ENCODE measurements around the gene LTB4R. TPM values are rescaled to one million over a fixed set of nuclear protein-coding genes. Genes with fewer than 3 reads are reported as not detected.

LTB4R gene
- total RNA-seq, 2 experiments from 2014 or later, result 11.6 to 11.7 TPM

DNA sequence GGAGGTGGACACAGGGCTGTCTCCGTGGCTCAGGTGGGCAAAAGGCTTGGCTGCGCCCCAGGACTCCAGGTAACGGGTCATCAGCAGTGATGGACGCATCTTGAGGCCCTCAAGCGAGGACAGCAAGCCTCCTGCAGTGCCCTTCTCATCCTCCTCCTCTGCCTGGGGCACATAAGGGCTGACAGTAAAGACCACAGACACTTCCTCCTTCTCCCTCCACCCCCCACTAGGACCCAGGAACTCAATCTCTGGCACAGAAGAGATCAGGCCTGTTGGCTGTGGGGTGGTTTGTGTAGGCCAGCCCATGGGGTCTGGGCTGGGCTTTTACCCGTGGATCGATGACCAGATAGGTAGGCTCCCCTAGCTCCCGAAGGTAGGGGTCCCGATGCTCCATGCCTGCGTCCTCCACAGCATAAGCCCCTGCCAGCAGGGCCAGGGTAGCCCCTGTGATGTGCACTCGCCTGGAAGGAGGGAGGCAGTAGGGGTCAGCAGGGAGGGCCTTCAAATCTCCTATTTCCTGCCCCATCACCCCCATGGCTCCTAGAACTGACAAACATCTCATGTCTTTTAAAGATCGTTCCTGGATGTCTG lies 17.9 kb downstream of the LTB4R start:
- TF ChIP-seq, protein P1, sequence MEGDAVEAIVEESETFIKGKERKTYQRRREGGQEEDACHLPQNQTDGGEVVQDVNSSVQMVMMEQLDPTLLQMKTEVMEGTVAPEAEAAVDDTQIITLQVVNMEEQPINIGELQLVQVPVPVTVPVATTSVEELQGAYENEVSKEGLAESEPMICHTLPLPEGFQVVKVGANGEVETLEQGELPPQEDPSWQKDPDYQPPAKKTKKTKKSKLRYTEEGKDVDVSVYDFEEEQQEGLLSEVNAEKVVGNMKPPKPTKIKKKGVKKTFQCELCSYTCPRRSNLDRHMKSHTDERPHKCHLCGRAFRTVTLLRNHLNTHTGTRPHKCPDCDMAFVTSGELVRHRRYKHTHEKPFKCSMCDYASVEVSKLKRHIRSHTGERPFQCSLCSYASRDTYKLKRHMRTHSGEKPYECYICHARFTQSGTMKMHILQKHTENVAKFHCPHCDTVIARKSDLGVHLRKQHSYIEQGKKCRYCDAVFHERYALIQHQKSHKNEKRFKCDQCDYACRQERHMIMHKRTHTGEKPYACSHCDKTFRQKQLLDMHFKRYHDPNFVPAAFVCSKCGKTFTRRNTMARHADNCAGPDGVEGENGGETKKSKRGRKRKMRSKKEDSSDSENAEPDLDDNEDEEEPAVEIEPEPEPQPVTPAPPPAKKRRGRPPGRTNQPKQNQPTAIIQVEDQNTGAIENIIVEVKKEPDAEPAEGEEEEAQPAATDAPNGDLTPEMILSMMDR (IDR thresholded peaks at IDR 0.05), result no peak
- Mint-ChIP-seq H3K9me3 (no peaks in the 10 kb centered on the region), H3K27me3 (peaks cover 18% of the 10 kb centered on the region), H3K27ac (peak overlapping the region; percentile 61), H3K4me3 (no peak overlapping the region), H3K36me3 (ENCODE audit: low read depth) (no peaks in the 10 kb centered on the region), H3K4me1 (ENCODE audit: low read depth) (peaks cover 40% of the 10 kb centered on the region)
- DNase-seq (no peak), ATAC-seq (no peak)
- intact Hi-C loops (cut with micrococcal nuclease), result no loop called here
- CTCF ChIA-PET, result interaction anchor here (0.8 to 8.8 kb wide), 7 partner anchors 8 to 112 kb away, joined by 3 to 155 read pairs (median 9); partner anchors contain the start of genes CIDEB, LTB4R, LTB4R2 and RIPK3
- POLR2A ChIA-PET, result interaction anchor here (0.7 to 8.5 kb wide), 3 partner anchors 11 to 101 kb away, joined by 3 to 82 read pairs (median 4); partner anchors contain the start of genes CBLN3 and KHNYN

DNA sequence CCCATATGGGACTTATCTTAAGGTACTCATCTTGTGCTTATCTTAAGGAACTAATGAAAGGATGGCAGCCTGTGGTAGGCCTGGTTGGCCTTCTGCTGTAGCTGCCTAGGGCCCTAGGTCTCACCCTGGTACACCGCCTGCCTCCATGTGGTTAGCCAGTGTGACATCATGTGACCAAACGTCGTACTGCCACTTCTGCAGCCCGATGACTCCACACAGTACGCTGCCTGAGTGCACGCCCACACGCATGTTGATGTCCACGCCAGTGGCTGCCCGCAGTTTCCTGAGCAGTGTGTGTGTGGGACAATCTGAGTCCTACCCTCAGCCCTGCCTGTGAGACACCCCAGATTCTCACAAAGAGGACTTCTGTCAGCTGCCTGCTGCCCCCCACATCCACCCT lies 18.4 kb downstream of the LTB4R start:
- intact Hi-C loops (cut with micrococcal nuclease), result no loop called here
- Mint-ChIP-seq H3K36me3 (ENCODE audit: low read depth) (no peaks in the 10 kb centered on the region), H3K27ac (peak overlapping the region; percentile 61), H3K4me3 (no peak overlapping the region), H3K4me1 (ENCODE audit: low read depth) (peaks cover 42% of the 10 kb centered on the region), H3K9me3 (no peaks in the 10 kb centered on the region), H3K27me3 (peaks cover 22% of the 10 kb centered on the region)
- peak; percentile 53 for ATAC-seq
- TF ChIP-seq, protein P1 (IDR thresholded peaks at IDR 0.05), result no peak
- peak; percentile 85 for DNase-seq
- CTCF ChIA-PET, result interaction anchor here (0.8 to 8.8 kb wide), 6 partner anchors 9 to 112 kb away, joined by 3 to 155 read pairs (median 26); partner anchors contain the start of genes CIDEB, LTB4R, LTB4R2 and RIPK3
- POLR2A ChIA-PET, result interaction anchor here (0.7 to 8.5 kb wide), 2 partner anchors 11 to 100 kb away, joined by 3 to 82 read pairs; partner anchors contain the start of genes CBLN3 and KHNYN

DNA sequence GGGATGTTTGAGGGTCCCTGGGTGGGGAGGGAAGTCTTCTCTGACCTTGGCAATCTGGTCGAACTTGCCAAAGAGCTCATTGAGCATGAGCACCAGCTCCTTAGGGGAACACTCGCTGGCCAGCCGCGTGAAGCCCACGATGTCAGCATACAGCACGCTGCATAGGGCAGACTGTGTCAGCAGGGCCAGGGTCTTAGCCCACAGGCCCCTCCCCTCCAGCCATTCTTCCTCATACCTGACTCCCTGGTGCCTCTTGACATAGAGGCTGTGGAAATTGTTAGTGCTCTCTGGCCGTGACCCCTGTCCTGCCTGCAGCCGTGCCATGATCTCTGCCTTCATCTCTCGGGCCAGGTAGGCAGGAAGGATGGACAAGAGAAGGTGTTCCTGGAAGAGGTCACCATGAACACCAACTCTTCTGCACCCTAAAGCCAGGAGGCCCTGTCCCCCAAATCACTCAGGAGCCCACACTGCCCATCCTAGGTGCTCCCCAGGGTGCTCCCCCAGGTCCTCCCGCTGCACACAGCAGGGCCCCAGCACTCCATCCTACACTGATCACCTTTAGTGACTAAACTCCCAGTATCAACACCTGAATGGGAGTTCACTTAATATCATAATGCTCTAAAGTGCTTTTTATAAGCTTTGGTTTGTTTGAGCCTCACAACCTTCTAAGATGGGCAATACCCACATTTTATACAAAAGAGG lies 19.8 kb downstream of the LTB4R start:
- no peak for DNase-seq
- peaks cover 47% of the 10 kb centered on the region for H3K4me1 Mint-ChIP-seq (ENCODE audit: low read depth)

DNA sequence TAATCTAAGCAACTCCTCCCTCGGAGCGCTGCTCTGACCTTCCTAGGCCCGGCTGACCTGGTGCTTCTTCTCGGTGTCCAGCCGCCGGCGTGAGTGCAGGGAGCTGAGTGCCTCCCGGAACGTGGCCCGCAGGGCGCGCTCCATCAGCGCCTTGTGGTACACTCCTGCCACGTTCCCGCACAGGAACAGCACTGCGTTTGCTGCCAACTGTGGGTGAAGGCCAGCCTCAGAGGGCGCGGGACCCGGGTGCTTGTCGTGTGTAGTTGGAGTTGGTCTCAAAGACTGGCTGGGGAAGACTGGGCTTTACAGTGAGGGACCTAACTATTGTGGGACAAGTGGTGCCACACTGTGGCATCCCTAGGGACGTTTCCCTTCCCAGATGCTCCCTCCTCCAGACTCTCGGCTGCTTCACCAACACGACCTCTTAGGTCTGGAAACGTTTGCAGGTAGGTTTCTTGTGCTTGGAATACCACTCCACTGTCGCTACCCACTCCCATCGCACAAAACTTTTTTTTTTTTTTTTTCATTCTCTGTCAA lies 20.5 kb downstream of the LTB4R start:
- CTCF ChIA-PET, result interaction anchor here (0.7 to 12.7 kb wide), 16 partner anchors 8 to 109 kb away, joined by 3 to 454 read pairs (median 22); partner anchors contain the start of genes CBLN3, CIDEB, KHNYN and LTB4R
- POLR2A ChIA-PET, result interaction anchor here (0.9 to 8.5 kb wide), 4 partner anchors 33 to 236 kb away, joined by 3 to 82 read pairs (median 4); partner anchors contain the start of genes CBLN3, DHRS1, KHNYN and NOP9
- Mint-ChIP-seq H3K4me1 (ENCODE audit: low read depth) (peaks cover 47% of the 10 kb centered on the region), H3K27me3 (peaks cover 29% of the 10 kb centered on the region), H3K27ac (no peak overlapping the region), H3K9me3 (no peaks in the 10 kb centered on the region), H3K36me3 (ENCODE audit: low read depth) (peaks cover 3% of the 10 kb centered on the region), H3K4me3 (peak overlapping the region; percentile 68)
- intact Hi-C loops (cut with micrococcal nuclease), result loop anchor here (1.0 kb wide), 1 partner anchor 100 kb away; no protein-coding TSS in a partner anchor
- no peak for ATAC-seq
- no peak for DNase-seq
- TF ChIP-seq, protein P1 (IDR thresholded peaks at IDR 0.05), result no peak

More for the DNA sequence above, 19.8 kb downstream of the LTB4R start:
- TF ChIP-seq, protein P1 (IDR thresholded peaks at IDR 0.05), result no peak
- Mint-ChIP-seq H3K27ac (no peak overlapping the region), H3K36me3 (ENCODE audit: low read depth) (peaks cover 3% of the 10 kb centered on the region), H3K9me3 (no peaks in the 10 kb centered on the region), H3K27me3 (peaks cover 29% of the 10 kb centered on the region), H3K4me3 (no peak overlapping the region)
- POLR2A ChIA-PET, result interaction anchor here (0.7 to 8.5 kb wide), 4 partner anchors 32 to 236 kb away, joined by 3 to 82 read pairs (median 3); partner anchors contain the start of genes CBLN3, DHRS1, KHNYN and NOP9
- CTCF ChIA-PET, result interaction anchor here (1.3 to 12.7 kb wide), 8 partner anchors 9 to 105 kb away, joined by 3 to 454 read pairs (median 79); partner anchors contain the start of genes CBLN3, CIDEB, KHNYN and LTB4R
- ATAC-seq, result no peak
- intact Hi-C loops (cut with micrococcal nuclease), result no loop called here

Data from activated CD8-positive, alpha-beta T cell treated with anti-CD3 and anti-CD28 coated beads for 36 hours (primary cell).